Gastroesophageal sphincter (tissue), 3 donors: ENCODE measurements around the gene COPS9.

Experiments
- POLR2A ChIP-seq, 2 donors: fragments of 450-650 bp; IDR thresholded peaks; one replicate each; pipeline ENCODE4 v1.6.1; 2017; ENCODE audit warnings: antibody characterized with exemption in 2 of 2, mild to moderate bottlenecking in 2 of 2, moderate library complexity in 1 of 2
- POLR2AphosphoS5 ChIP-seq: sonication (generic); formaldehyde crosslinking; IDR thresholded peaks from one replicate; pipeline ENCODE4 v1.6.1; 2017; ENCODE audit warnings: antibody characterized with exemption
- TF ChIP-seq, protein P1 (sequence below), 4 experiments: fragments of 200-600 bp in 2 of 4; fragments of 450-650 bp in 2 of 4; sonication (generic) in 1 of 4; IDR thresholded peaks; one replicate each; pipeline ENCODE4 v1.5.1; 2017 to 2019; ENCODE audit warnings: antibody characterized with exemption in 4 of 4, mild to moderate bottlenecking in 2 of 4, moderate library complexity in 2 of 4

DNA sequence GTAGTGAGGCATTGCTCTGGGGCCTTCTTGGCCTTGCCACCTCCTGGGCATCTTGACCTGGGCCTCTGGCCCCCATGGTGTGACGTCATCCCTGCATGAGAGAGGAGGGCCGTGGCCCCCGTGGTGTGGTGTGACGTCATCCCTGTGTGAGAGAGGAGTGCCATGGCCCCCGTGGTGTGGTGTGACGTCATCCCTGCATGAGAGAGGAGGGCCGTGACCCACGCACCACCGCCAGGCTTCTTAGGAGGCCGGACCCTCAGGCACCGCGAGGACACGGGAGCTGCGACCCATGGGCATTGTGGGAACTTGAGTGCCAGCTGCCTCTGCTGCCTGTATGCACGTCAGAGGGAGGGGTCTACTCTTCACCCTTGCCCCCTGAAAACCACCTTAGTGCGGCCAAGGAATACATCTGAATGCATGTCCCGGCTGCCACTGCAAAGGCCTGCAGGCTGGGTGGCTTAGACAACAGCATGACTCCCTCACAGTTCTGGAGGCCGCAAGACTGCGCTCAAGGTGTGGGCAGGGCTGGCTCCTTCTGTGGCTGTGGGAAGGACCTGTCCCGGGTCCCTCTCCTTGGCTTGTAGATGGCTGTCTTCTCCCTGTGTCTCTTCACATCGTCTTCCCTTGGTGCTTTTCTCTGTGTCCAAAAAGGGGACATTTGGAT is 25.1 kb upstream of the COPS9 start:
- TF ChIP-seq POLR2A (IDR thresholded peaks at IDR 0.05) (no peak), POLR2AphosphoS5 (no peak)
- TF ChIP-seq, protein P1, sequence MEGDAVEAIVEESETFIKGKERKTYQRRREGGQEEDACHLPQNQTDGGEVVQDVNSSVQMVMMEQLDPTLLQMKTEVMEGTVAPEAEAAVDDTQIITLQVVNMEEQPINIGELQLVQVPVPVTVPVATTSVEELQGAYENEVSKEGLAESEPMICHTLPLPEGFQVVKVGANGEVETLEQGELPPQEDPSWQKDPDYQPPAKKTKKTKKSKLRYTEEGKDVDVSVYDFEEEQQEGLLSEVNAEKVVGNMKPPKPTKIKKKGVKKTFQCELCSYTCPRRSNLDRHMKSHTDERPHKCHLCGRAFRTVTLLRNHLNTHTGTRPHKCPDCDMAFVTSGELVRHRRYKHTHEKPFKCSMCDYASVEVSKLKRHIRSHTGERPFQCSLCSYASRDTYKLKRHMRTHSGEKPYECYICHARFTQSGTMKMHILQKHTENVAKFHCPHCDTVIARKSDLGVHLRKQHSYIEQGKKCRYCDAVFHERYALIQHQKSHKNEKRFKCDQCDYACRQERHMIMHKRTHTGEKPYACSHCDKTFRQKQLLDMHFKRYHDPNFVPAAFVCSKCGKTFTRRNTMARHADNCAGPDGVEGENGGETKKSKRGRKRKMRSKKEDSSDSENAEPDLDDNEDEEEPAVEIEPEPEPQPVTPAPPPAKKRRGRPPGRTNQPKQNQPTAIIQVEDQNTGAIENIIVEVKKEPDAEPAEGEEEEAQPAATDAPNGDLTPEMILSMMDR (IDR thresholded peaks at IDR 0.05) = no peak
